K562 (cell line): ENCODE measurements around the gene TMEM53. TPM values are rescaled to one million over a fixed set of nuclear protein-coding genes. Genes with fewer than 3 reads are reported as not detected.

Experiments
- ATAC-seq: fragments of 200-7000 bp; cut with Tn5 transposase; 3 replicates; pipeline ENCODE4 v1.9.1; 2020; ENCODE audit warnings: moderate library complexity
- BruUV-seq: library from RNA; stranded (reverse); fragments of 400-500 nt; replicated peaks from 2 replicates; lab custom pipeline; 2021; lab: Mats Ljungman, UMichigan
- CTCF ChIA-PET: fragments of 300-600 bp; formaldehyde crosslinking; extraction: SDS; loops from one replicate; lab custom pipeline; 2021; ENCODE audit warnings: low intra/inter-chr PET ratio; lab: Yijun Ruan, JAX
- POLR2A ChIA-PET: fragments of 300-600, 350-650 bp; sonication (Branson Sonifier 250); formaldehyde crosslinking; extraction: SDS; loops from one replicate; lab custom pipeline; 2021; ENCODE audit warnings: antibody characterized with exemption, inconsistent platforms; lab: Yijun Ruan, JAX
- DNase-seq, 4 experiments: peaks; one replicate each; pipeline versions ENCODE4 v3.0.0 to v3.0.0-alpha.2; 2011 to 2018; ENCODE audit warnings: low spot score in 3 of 4, mixed read lengths in 3 of 4; ENCODE audit errors: extremely low read depth in 1 of 4
- FAIRE-seq: peaks from 2 replicates; lab custom pipeline; 2011; peaks lifted over from hg19 to GRCh38; lab: Jason Lieb, UNC
- H2AFZ ChIP-seq: 2 replicates; pipeline ENCODE4 v1.6.0; 2011; ENCODE audit warnings: low read depth, low read length, control low read depth, inconsistent platforms
- H3K27ac ChIP-seq: fragments of 200-600 bp; 3 replicates; pipeline ENCODE4 v1.8.0; 2011; ENCODE audit warnings: low read depth, mild to moderate bottlenecking, control low read depth, inconsistent platforms, low read length, moderate library complexity, mixed read lengths; ENCODE audit errors: extremely low read depth
- H3K27me3 ChIP-seq, 2 experiments: fragments of 300-600 bp in 1 of 2; 2 replicates in 1 of 2; 3 replicates in 1 of 2; pipeline versions ENCODE4 v1.6.0 to v1.8.0; 2011; ENCODE audit warnings: inconsistent platforms in 2 of 2, low read length in 2 of 2, mild to moderate bottlenecking in 1 of 2, mixed read lengths in 1 of 2, moderate library complexity in 1 of 2; ENCODE audit not compliant: control insufficient read depth in 2 of 2, insufficient read depth in 2 of 2
- H3K36me3 ChIP-seq: fragments of 300-600 bp; 3 replicates; pipeline ENCODE4 v1.8.0; 2011; ENCODE audit warnings: mild to moderate bottlenecking, low read length, inconsistent platforms; ENCODE audit not compliant: control insufficient read depth, insufficient read depth
- H3K4me1 ChIP-seq, 2 experiments: fragments of 200-600 bp in 1 of 2; replicated peaks in 1 of 2; 2 replicates in 1 of 2; 3 replicates in 1 of 2; pipeline versions ENCODE4 v1.5.1 to v1.8.0; 2011; ENCODE audit warnings: inconsistent platforms in 2 of 2, low read length in 2 of 2, mild to moderate bottlenecking in 1 of 2, mixed read lengths in 1 of 2, moderate library complexity in 1 of 2; ENCODE audit not compliant: control insufficient read depth in 2 of 2, insufficient read depth in 2 of 2
- H3K4me2 ChIP-seq: 2 replicates; pipeline ENCODE4 v1.6.1; 2011; ENCODE audit warnings: low read length, control low read depth, inconsistent platforms, mixed read lengths; ENCODE audit not compliant: insufficient read depth
- H3K4me3 ChIP-seq: fragments of 200-600 bp; sonication (generic), shearing (Covaris generic); 2 replicates; pipeline ENCODE4 v1.5.1; 2016; ENCODE audit warnings: control low read depth, inconsistent platforms
- H3K79me2 ChIP-seq: fragments of 200-600 bp; 3 replicates; pipeline ENCODE4 v1.8.0; 2011; ENCODE audit warnings: low read length, inconsistent platforms; ENCODE audit not compliant: control insufficient read depth, insufficient read depth
- H3K9ac ChIP-seq, 2 experiments: 2 replicates each; pipeline versions ENCODE4 v1.6.0 to v1.6.1; 2011; ENCODE audit warnings: low read depth in 2 of 2, low read length in 2 of 2, control low read depth in 1 of 2, inconsistent platforms in 1 of 2, mild to moderate bottlenecking in 1 of 2, mixed read lengths in 1 of 2; ENCODE audit not compliant: insufficient read depth in 1 of 2
- H3K9me1 ChIP-seq: one replicate; pipeline ENCODE4 v1.6.0; 2011; ENCODE audit warnings: inconsistent platforms, mild to moderate bottlenecking, low read length, moderate library complexity; ENCODE audit not compliant: control insufficient read depth, insufficient read depth
- H3K9me3 ChIP-seq: replicated peaks from 2 replicates; pipeline ENCODE4 v1.5.1; 2011; ENCODE audit warnings: low read depth, low read length, inconsistent platforms; ENCODE audit not compliant: control insufficient read depth, insufficient read depth
- H4K20me1 ChIP-seq: replicated peaks from 2 replicates; pipeline ENCODE4 v1.6.1; 2011; ENCODE audit warnings: low read length, inconsistent platforms, mixed read lengths; ENCODE audit not compliant: control insufficient read depth, insufficient read depth
- BRF2 ChIP-seq: IDR thresholded peaks from 3 replicates; pipeline ENCODE4 v1.6.1; 2011; ENCODE audit warnings: borderline replicate concordance, mild to moderate bottlenecking; ENCODE audit not compliant: insufficient read length, insufficient read depth
- CC2D1A ChIP-seq: fragments of 450-650 bp; IDR thresholded peaks from 2 replicates; pipeline ENCODE4 v1.6.1; 2017; ENCODE audit warnings: mild to moderate bottlenecking
- DPF2 ChIP-seq: fragments of 450-650 bp; IDR thresholded peaks from 2 replicates; pipeline ENCODE4 v1.6.1; 2016
- GATA2 ChIP-seq: sonication (generic); formaldehyde crosslinking; IDR thresholded peaks from 2 replicates; pipeline ENCODE4 v1.4.0; 2020; ENCODE audit warnings: mild to moderate bottlenecking, missing genetic modification reagents
- NR2C1 ChIP-seq, 2 experiments: fragments of 450-650 bp; IDR thresholded peaks; 2 replicates each; pipeline ENCODE4 v1.6.1; 2017; ENCODE audit warnings: mild to moderate bottlenecking in 2 of 2, antibody characterized with exemption in 1 of 2, inconsistent platforms in 1 of 2, missing compliant biosample characterization in 1 of 2, missing genetic modification characterization in 1 of 2
- PHTF2 ChIP-seq: fragments of 250-450 bp; sonication (Bioruptor Pico); IDR thresholded peaks from 2 replicates; pipeline ENCODE4 v1.5.0; 2021; ENCODE audit warnings: mild to moderate bottlenecking
- SNRNP70 ChIP-seq: fragments of 200-400 bp; formaldehyde crosslinking; optimal IDR thresholded peaks from 2 replicates; pipeline ENCODE3; 2017; ENCODE audit warnings: low read depth, low read length
- TBL1XR1 ChIP-seq, 2 experiments: IDR thresholded peaks; 2 replicates each; pipeline ENCODE4 v1.6.1; 2012; ENCODE audit warnings: improper control_type of control experiment in 2 of 2, low read length in 2 of 2, mild to moderate bottlenecking in 1 of 2
- ZNF318 ChIP-seq, 2 experiments: fragments of 450-650 bp; IDR thresholded peaks; 2 replicates each; pipeline ENCODE4 v1.6.1; 2016; ENCODE audit warnings: mild to moderate bottlenecking in 2 of 2, borderline replicate concordance in 1 of 2, low read depth in 1 of 2, moderate library complexity in 1 of 2
- ZNF408 ChIP-seq: fragments of 250-450 bp; sonication (Bioruptor Pico); IDR thresholded peaks from 2 replicates; pipeline ENCODE4 v1.4.0; 2020; ENCODE audit warnings: low read depth, mild to moderate bottlenecking, moderate library complexity
- ZNF589 ChIP-seq: fragments of 200-800 bp; sonication (Bioruptor generic); IDR thresholded peaks from 2 replicates; pipeline ENCODE4 v1.6.1; 2016; ENCODE audit warnings: low read depth, missing genetic modification characterization, missing compliant biosample characterization
- WGBS: fragments of 100-300 bp; shearing (Covaris generic); methylation state at CpG from one replicate; pipeline ENCODE4 v1.1.6; 2016; ENCODE audit warnings: low coverage, mixed read lengths; ENCODE audit not compliant: insufficient coverage; ENCODE audit errors: missing lambda C conversion rate; 5-methylcytosine and 5-hydroxymethylcytosine counted together
- in situ Hi-C: fragments of 300-500 bp; cut with MboI; formaldehyde crosslinking; loops from 4 replicates; pipeline ENCODE4 v1.15.0; 2018; ENCODE audit warnings: inconsistent platforms, mixed read lengths
- intact Hi-C: fragments of 100-400 bp; cut with micrococcal nuclease; formaldehyde crosslinking; loops from 2 replicates; pipeline ENCODE4 v1.14.2; 2022
- polyA plus RNA-seq, 8 experiments: library from polyadenylated mRNA; depleted of rRNA in 4 of 8; stranded (reverse) in 5 of 8; unstranded in 3 of 8; fragments of >200 nt; fragmentation: Nextera tagmentation in 2 of 8; fragmentation: Illumina TruSeq in 1 of 8; extraction: Ambion mirVana in 2 of 8; extraction: Trizol in 1 of 8; gene quantifications; 2 replicates each; pipeline versions ENCODE4 v1.2.1 to v1.2.3, GENCODE V29; 2011 to 2014; ENCODE audit warnings: inconsistent platforms in 1 of 8, missing spikeins in 1 of 8
- total RNA-seq, 7 experiments: library from RNA; depleted of rRNA in 6 of 7; stranded (reverse); fragments of >200 nt in 6 of 7; fragmentation: Illumina TruSeq in 2 of 7; extraction: Trizol in 2 of 7; gene quantifications; 2 replicates each; pipeline versions ENCODE4 v1.2.1 to v1.2.3, GENCODE V29; 2011 to 2021; ENCODE audit warnings: low replicate concordance in 1 of 7

TMEM53 gene
- total and polyA plus RNA-seq, 9 of the 15 experiments (the other 6 are each of a cell fraction or from before 2014, with no cell fraction given): 0.23 to 3.7 (median 2.0) TPM

GRCh38 chr1:44676484-44677200 lies 2.4 kb upstream of the TMEM53 start:
- Histone ChIP-seq H3K4me2 (no peak overlapping the region), H3K79me2 (no peaks in the 10 kb centered on the region), H3K9ac (no peak overlapping the region), H2AFZ (peak overlapping the region; percentile 58), H3K4me1 (peaks cover 23 to 37% of the 10 kb centered on the region in 2 experiments), H3K27me3 (peaks cover 10 to 16% of the 10 kb centered on the region in 2 experiments), H3K36me3 (no peaks in the 10 kb centered on the region), H3K9me1 (peaks cover 4% of the 10 kb centered on the region), H3K9me3 (no peaks in the 10 kb centered on the region), H3K27ac (peak overlapping the region; percentile 16; the same call in 1 of the 3 replicates), H4K20me1 (no peaks in the 10 kb centered on the region), H3K4me3 (no peak overlapping the region)
- ChIA-PET POLR2A (interaction anchor here (0.9 to 2.6 kb wide), 4 partner anchors 11 to 99 kb away, joined by 3 to 10 read pairs (median 4); partner anchors contain the start of gene RPS8), CTCF (interaction anchor here (0.6 to 1.4 kb wide), 2 partner anchors 20 to 55 kb away, joined by 3 to 4 read pairs; no protein-coding TSS in a partner anchor)
- WGBS: 24% methylated on average over 5 of the region's 5 CpGs
- intact Hi-C loops (loop anchor here (1.0 kb wide), 1 partner anchor 23 kb away; no protein-coding TSS in a partner anchor), in situ Hi-C loops (no loop called here)
- BruUV-seq: no TSS peak
- ATAC-seq (no peak), FAIRE-seq (peak; percentile 40), DNase-seq (peak in 1 of 4 experiments; percentile 52)
- TF ChIP-seq PHTF2 (CRISPR knock-in tag): no peak
- TF ChIP-seq ZNF408: no peak
- TF ChIP-seq ZNF589 (CRISPR knock-in tag): 0 out of 2 replicates have a peak, but pooled peaks have one; percentile 63
- TF ChIP-seq SNRNP70: no peak
- TF ChIP-seq BRF2: no peak
- TF ChIP-seq DPF2: 0 out of 2 replicates have a peak, but pooled peaks have one; percentile 29
- TF ChIP-seq NR2C1 (IDR thresholded peaks at IDR 0.05): peak; percentile 86
- TF ChIP-seq NR2C1 (tag; IDR thresholded peaks at IDR 0.05): peak; percentile 90
- peak in 1 of 2 experiments; percentile 61; a peak in 3 of 4 replicates for TF ChIP-seq ZNF318 (IDR thresholded peaks at IDR 0.05; ENCODE audit: borderline replicate concordance in 1 of 2, low read depth in 1 of 2)
- TF ChIP-seq TBL1XR1 (IDR thresholded peaks at IDR 0.05; ENCODE audit: low read length in 2 of 2): peak in 1 of 2 experiments; percentile 55; a peak in 1 of 4 replicates
- TF ChIP-seq GATA2: peak; percentile 11; the same call in 1 of the 2 replicates
- TF ChIP-seq CC2D1A: peak; percentile 90
